ENCODE results near the gene PGR. TPM values are rescaled to one million over a fixed set of nuclear protein-coding genes. Genes with fewer than 3 reads are reported as not detected.

PGR gene
- total RNA-seq, 1 donor from 2014 or later = under 0.01 TPM

GRCh38 chr11:101061606-101062005 is 68.0 kb downstream of the PGR start:
- Histone ChIP-seq H3K36me3 (ENCODE audit: control insufficient read depth, insufficient read depth, low read length) (no peaks in the 10 kb centered on the region), H3K27me3 (ENCODE audit: control insufficient read depth, insufficient read depth, low read length) (no peaks in the 10 kb centered on the region), H3K4me3 (ENCODE audit: low read depth, low read length) (no peak overlapping the region)
- TF ChIP-seq CTCF (IDR thresholded peaks at IDR 0.05; ENCODE audit: insufficient read depth, low read length, poor library complexity, severe bottlenecking) = no peak
- DNase-seq (ENCODE audit: low read depth) = no peak

- Histone ChIP-seq H3K27me3 (ENCODE audit: control insufficient read depth, insufficient read depth, low read length) (no peaks in the 10 kb centered on the region), H3K4me3 (ENCODE audit: low read depth, low read length) (no peak overlapping the region), H3K36me3 (ENCODE audit: control insufficient read depth, insufficient read depth, low read length) (no peaks in the 10 kb centered on the region)
- no peak for TF ChIP-seq CTCF (IDR thresholded peaks at IDR 0.05; ENCODE audit: insufficient read depth, low read length, poor library complexity, severe bottlenecking)
- DNase-seq (ENCODE audit: low read depth) = no peak
Observed at GRCh38 chr11:101059331-101059730, 70.3 kb downstream of the PGR start.

GRCh38 chr11:101053492-101053891 is 76.1 kb downstream of the PGR start:
- DNase-seq (ENCODE audit: low read depth) = no peak

GRCh38 chr11:101051677-101052076 is 77.9 kb downstream of the PGR start:
- no peaks in the 10 kb centered on the region for H3K36me3 ChIP-seq (ENCODE audit: control insufficient read depth, insufficient read depth, low read length)
- DNase-seq (ENCODE audit: low read depth) = no peak
- no peaks in the 10 kb centered on the region for H3K27me3 ChIP-seq (ENCODE audit: control insufficient read depth, insufficient read depth, low read length)
- TF ChIP-seq CTCF (IDR thresholded peaks at IDR 0.05; ENCODE audit: insufficient read depth, low read length, poor library complexity, severe bottlenecking) = no peak
- no peak overlapping the region for H3K4me3 ChIP-seq (ENCODE audit: low read depth, low read length)

More at GRCh38 chr11:101053492-101053891, 76.1 kb downstream of the PGR start:
- TF ChIP-seq CTCF (IDR thresholded peaks at IDR 0.05; ENCODE audit: insufficient read depth, low read length, poor library complexity, severe bottlenecking) = no peak
- no peaks in the 10 kb centered on the region for H3K27me3 ChIP-seq (ENCODE audit: control insufficient read depth, insufficient read depth, low read length)
- no peaks in the 10 kb centered on the region for H3K36me3 ChIP-seq (ENCODE audit: control insufficient read depth, insufficient read depth, low read length)
- no peak overlapping the region for H3K4me3 ChIP-seq (ENCODE audit: low read depth, low read length)

- Histone ChIP-seq H3K4me3 (ENCODE audit: low read depth, low read length) (no peak overlapping the region), H3K27me3 (ENCODE audit: control insufficient read depth, insufficient read depth, low read length) (no peaks in the 10 kb centered on the region), H3K36me3 (ENCODE audit: control insufficient read depth, insufficient read depth, low read length) (no peaks in the 10 kb centered on the region)
- TF ChIP-seq CTCF (IDR thresholded peaks at IDR 0.05; ENCODE audit: insufficient read depth, low read length, poor library complexity, severe bottlenecking) = no peak
- no peak for DNase-seq (ENCODE audit: low read depth)
Observed at GRCh38 chr11:101049813-101050212, 79.8 kb downstream of the PGR start.

- no peak for DNase-seq (ENCODE audit: low read depth)
Observed at GRCh38 chr11:101049123-101049522, 80.5 kb downstream of the PGR start.

More at GRCh38 chr11:101049123-101049522, 80.5 kb downstream of the PGR start:
- no peaks in the 10 kb centered on the region for H3K36me3 ChIP-seq (ENCODE audit: control insufficient read depth, insufficient read depth, low read length)
- no peak overlapping the region for H3K4me3 ChIP-seq (ENCODE audit: low read depth, low read length)
- H3K27me3 ChIP-seq (ENCODE audit: control insufficient read depth, insufficient read depth, low read length) = no peaks in the 10 kb centered on the region
- no peak for TF ChIP-seq CTCF (IDR thresholded peaks at IDR 0.05; ENCODE audit: insufficient read depth, low read length, poor library complexity, severe bottlenecking)

Measured in kidney epithelial cell (primary cell).